Measurements from ENCODE around the gene PRUNE1. TPM values are rescaled to one million over a fixed set of nuclear protein-coding genes. Genes with fewer than 3 reads are reported as not detected.

The PRUNE1 gene
- total RNA-seq, 4 donors from 2014 or later, result 21.7 to 28.1 (median 25.1) TPM

GRCh38 chr1:150973836-150974579 lies 34.2 kb upstream of the PRUNE1 start:
- peak overlapping the region; percentile 69 to 97 (median 78) for H3K4me3 ChIP-seq
- peaks cover 5 to 61% (median 28%) of the 10 kb centered on the region in 4 donors for H3K4me1 ChIP-seq
- TF ChIP-seq POLR2A (IDR thresholded peaks at IDR 0.05) (no peak), CTCF (IDR thresholded peaks at IDR 0.05) (no peak)
- H3K27me3 ChIP-seq, result no peaks in the 10 kb centered on the region
- DNase-seq, result peak; percentile 45 to 69 (median 67)
- H3K27ac ChIP-seq, result peak overlapping the region; percentile 91 to 98 (median 94)
- H3K36me3 ChIP-seq, result peaks cover 0 to 1% (median 0%) of the 10 kb centered on the region in 3 donors
- no peaks in the 10 kb centered on the region for H3K9me3 ChIP-seq

- no peaks in the 10 kb centered on the region for H3K27me3 ChIP-seq
- H3K4me3 ChIP-seq, result peak within 1 kb of the TSS; percentile 69 to 97 (median 78)
- peaks cover 5 to 63% (median 28%) of the 10 kb centered on the region in 4 donors for H3K4me1 ChIP-seq
- H3K36me3 ChIP-seq, result no peaks in the 10 kb centered on the region
- H3K27ac ChIP-seq, result peak within 1 kb of the TSS; percentile 91 to 98 (median 94)
- DNase-seq, result peak; percentile 73 to 92 (median 90)
- TF ChIP-seq POLR2A (IDR thresholded peaks at IDR 0.05) (peak; percentile 44 to 56), CTCF (IDR thresholded peaks at IDR 0.05) (no peak)
- H3K9me3 ChIP-seq, result no peaks in the 10 kb centered on the region
These were observed 33.4 kb upstream of the PRUNE1 start, which contains the start of gene CERS2 for GRCh38 chr1:150974580-150975478. Gene CERS2, minus strand, starts transcription at chr1:150974835. Its CDS starts 5,745 bp downstream, at chr1:150969090.

GRCh38 chr1:150976401-150976821 lies 31.8 kb upstream of the PRUNE1 start:
- no peaks in the 10 kb centered on the region for H3K27me3 ChIP-seq
- peak overlapping the region in 1 of 4 donors; percentile 67 for H3K27ac ChIP-seq
- DNase-seq, result peak in 1 of 3 donors; percentile 44
- no peak for TF ChIP-seq CTCF (IDR thresholded peaks at IDR 0.05)
- no peak for TF ChIP-seq POLR2A (IDR thresholded peaks at IDR 0.05)
- H3K4me1 ChIP-seq, result peaks cover 5 to 53% (median 28%) of the 10 kb centered on the region in 4 donors
- H3K36me3 ChIP-seq, result no peaks in the 10 kb centered on the region
- no peaks in the 10 kb centered on the region for H3K9me3 ChIP-seq
- no peak overlapping the region for H3K4me3 ChIP-seq

GRCh38 chr1:150976879-150977694 lies 31.2 kb upstream of the PRUNE1 start:
- Histone ChIP-seq H3K9me3 (no peaks in the 10 kb centered on the region), H3K36me3 (no peaks in the 10 kb centered on the region), H3K27me3 (no peaks in the 10 kb centered on the region), H3K4me3 (no peak overlapping the region), H3K4me1 (peaks cover 2 to 51% (median 21%) of the 10 kb centered on the region in 4 donors), H3K27ac (peak overlapping the region; percentile 17 to 67 (median 24))
- peak; percentile 79 to 95 (median 92) for DNase-seq
- TF ChIP-seq CTCF (IDR thresholded peaks at IDR 0.05) (no peak), POLR2A (IDR thresholded peaks at IDR 0.05) (peak; percentile 19 to 55)

Data from Peyer's patch (tissue), 4 donors.